ENCODE measurements around the gene RAB11FIP3. TPM values are rescaled to one million over a fixed set of nuclear protein-coding genes. Genes with fewer than 3 reads are reported as not detected.
A peak's percentile ranks its signal among the peaks of the same experiment; 100 is the strongest.

RAB11FIP3 gene
- total RNA-seq, 2 donors from 2014 or later: 62.7 to 68.9 TPM

DNA sequence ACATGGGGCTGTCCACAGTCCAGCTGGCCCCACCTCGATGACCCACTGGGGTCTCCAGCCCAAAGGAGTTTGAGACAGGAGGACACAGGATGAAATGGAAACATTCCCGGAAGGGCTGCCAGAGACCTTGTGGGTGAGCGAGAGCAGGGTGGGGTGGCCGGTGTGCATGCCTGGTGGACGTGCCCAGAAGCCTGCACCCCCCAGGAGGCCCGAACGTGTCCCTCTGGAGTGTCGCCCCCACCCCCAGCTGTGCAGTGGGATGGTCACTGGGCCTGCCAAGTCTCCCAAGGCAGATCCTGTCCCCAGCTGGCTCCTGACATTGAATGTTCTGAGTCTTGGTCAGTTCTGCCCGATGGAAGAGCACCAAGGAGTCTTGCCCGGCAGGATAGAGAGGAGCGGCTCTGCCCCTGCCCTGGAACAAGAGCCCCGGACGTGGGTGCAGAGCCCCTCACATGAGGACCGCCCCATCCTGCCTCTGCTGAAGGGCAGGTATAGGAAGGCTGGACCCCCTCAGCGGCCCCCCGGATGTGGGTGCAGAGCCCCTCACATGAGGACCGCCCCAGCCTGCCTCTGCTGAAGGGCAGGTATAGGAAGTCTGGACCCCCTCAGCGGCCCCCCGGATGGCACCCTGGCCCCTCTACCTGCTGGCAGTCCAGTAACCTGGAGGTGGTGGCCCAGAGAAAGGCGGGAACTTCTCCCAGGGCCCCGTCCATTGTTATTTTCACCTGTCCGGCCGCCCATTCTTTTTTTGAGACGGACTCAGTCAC lies 99.0 kb downstream of the RAB11FIP3 start:
- H3K4me3 Mint-ChIP-seq: no peak overlapping the region
- TF ChIP-seq CTCF (conservative IDR thresholded peaks at IDR 0.05): no peak
- peaks cover 8% of the 10 kb centered on the region for H3K36me3 ChIP-seq (ENCODE audit: control insufficient read depth, insufficient read depth, low read length)
- H3K27ac Mint-ChIP-seq: no peak overlapping the region
- no peak overlapping the region for H3K4me3 ChIP-seq (ENCODE audit: low read length)
- no peak for DNase-seq
- peaks cover 7% of the 10 kb centered on the region for H3K4me1 ChIP-seq (ENCODE audit: control insufficient read depth, insufficient read depth, low read length)
- H3K9ac ChIP-seq (ENCODE audit: extremely low read depth, low read length, poor library complexity, severe bottlenecking): no peak overlapping the region
- no peaks in the 10 kb centered on the region for H3K27me3 ChIP-seq (ENCODE audit: control insufficient read depth, insufficient read depth, low read length, poor library complexity, severe bottlenecking)
- H3K36me3 Mint-ChIP-seq (ENCODE audit: low read depth): peaks cover 5% of the 10 kb centered on the region
- peaks cover 14% of the 10 kb centered on the region for H3K4me1 Mint-ChIP-seq
- no peaks in the 10 kb centered on the region for H3K9me3 ChIP-seq (ENCODE audit: control insufficient read depth, low read length)
- H3K27ac ChIP-seq (ENCODE audit: low read depth, low read length): no peak overlapping the region
- no peaks in the 10 kb centered on the region for H3K9me3 Mint-ChIP-seq
- 95 to 98% methylated on average over 14 to 24 of the region's 24 CpGs for WGBS, 2 experiments (ENCODE audit: insufficient coverage in 1 of 2, insufficient read length in 1 of 2)
- no peaks in the 10 kb centered on the region for H3K27me3 Mint-ChIP-seq (ENCODE audit: insufficient read depth)

DNA sequence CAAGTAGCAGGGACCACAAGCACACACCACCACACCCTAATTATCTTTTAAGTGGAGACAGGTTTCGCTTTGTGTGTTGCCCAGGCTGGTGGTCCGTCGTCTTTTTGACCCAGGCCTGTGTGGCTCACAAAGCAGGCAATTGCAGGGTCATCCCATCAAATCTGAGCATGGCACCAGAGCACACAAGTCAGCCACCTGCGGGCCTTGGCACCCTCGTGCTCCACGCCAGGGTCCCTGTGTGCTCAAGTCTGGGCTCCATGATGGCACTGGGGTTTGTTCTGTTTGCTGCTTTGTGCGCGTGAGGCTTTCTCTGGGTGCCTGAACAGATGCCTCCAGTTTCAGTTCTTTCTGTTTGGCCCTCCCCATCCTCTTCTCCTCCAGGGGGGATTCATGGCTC lies 99.7 kb downstream of the RAB11FIP3 start:
- Mint-ChIP-seq H3K27me3 (ENCODE audit: insufficient read depth) (no peaks in the 10 kb centered on the region), H3K4me3 (peak overlapping the region; percentile 75), H3K4me1 (peaks cover 16% of the 10 kb centered on the region), H3K9me3 (no peaks in the 10 kb centered on the region), H3K36me3 (ENCODE audit: low read depth) (peaks cover 3% of the 10 kb centered on the region), H3K27ac (peak overlapping the region; percentile 81)
- peaks cover 8% of the 10 kb centered on the region for H3K36me3 ChIP-seq (ENCODE audit: control insufficient read depth, insufficient read depth, low read length)
- H3K9ac ChIP-seq (ENCODE audit: extremely low read depth, low read length, poor library complexity, severe bottlenecking): no peak overlapping the region
- no peak for DNase-seq
- no peaks in the 10 kb centered on the region for H3K27me3 ChIP-seq (ENCODE audit: control insufficient read depth, insufficient read depth, low read length, poor library complexity, severe bottlenecking)
- no peaks in the 10 kb centered on the region for H3K9me3 ChIP-seq (ENCODE audit: control insufficient read depth, low read length)
- no peak for TF ChIP-seq CTCF (conservative IDR thresholded peaks at IDR 0.05)
- 88 to 93% methylated on average over 5 to 8 of the region's 8 CpGs for WGBS, 2 experiments (ENCODE audit: insufficient coverage in 1 of 2, insufficient read length in 1 of 2)
- H3K27ac ChIP-seq (ENCODE audit: low read depth, low read length): peak overlapping the region; percentile 11
- H3K4me3 ChIP-seq (ENCODE audit: low read length): no peak overlapping the region
- peaks cover 11% of the 10 kb centered on the region for H3K4me1 ChIP-seq (ENCODE audit: control insufficient read depth, insufficient read depth, low read length)

- Mint-ChIP-seq H3K4me3 (peak overlapping the region; percentile 75), H3K27me3 (ENCODE audit: insufficient read depth) (no peaks in the 10 kb centered on the region), H3K36me3 (ENCODE audit: low read depth) (peaks cover 3% of the 10 kb centered on the region), H3K27ac (peak overlapping the region; percentile 81), H3K9me3 (no peaks in the 10 kb centered on the region), H3K4me1 (peaks cover 16% of the 10 kb centered on the region)
- no peak for TF ChIP-seq CTCF (conservative IDR thresholded peaks at IDR 0.05)
- DNase-seq: no peak
- Histone ChIP-seq H3K4me1 (ENCODE audit: control insufficient read depth, insufficient read depth, low read length) (peaks cover 11% of the 10 kb centered on the region), H3K27me3 (ENCODE audit: control insufficient read depth, insufficient read depth, low read length, poor library complexity, severe bottlenecking) (no peaks in the 10 kb centered on the region), H3K9me3 (ENCODE audit: control insufficient read depth, low read length) (no peaks in the 10 kb centered on the region), H3K9ac (ENCODE audit: extremely low read depth, low read length, poor library complexity, severe bottlenecking) (peak overlapping the region; percentile 83), H3K36me3 (ENCODE audit: control insufficient read depth, insufficient read depth, low read length) (peaks cover 5% of the 10 kb centered on the region), H3K27ac (ENCODE audit: low read depth, low read length) (peak overlapping the region; percentile 11), H3K4me3 (ENCODE audit: low read length) (peak overlapping the region; percentile 91)
- WGBS, 2 experiments (ENCODE audit: insufficient coverage in 1 of 2, insufficient read length in 1 of 2): 92 to 93% methylated on average over 13 of the region's 13 CpGs
These were observed 100.2 kb downstream of the RAB11FIP3 start for GRCh38 chr16:525520-526180.
